HFFc6 (cell line): ENCODE results near the gene NEGR1. TPM values are rescaled to one million over a fixed set of nuclear protein-coding genes. Genes with fewer than 3 reads are reported as not detected.

ENCODE experiments used
- DNase-seq: peaks from one replicate; pipeline ENCODE4 v3.0.0-alpha.2; 2018
- H3K27ac Mint-ChIP-seq: 2 replicates; pipeline ENCODE4 v1.8.0; 2020; ENCODE audit warnings: mild to moderate bottlenecking, mixed read lengths
- H3K27me3 Mint-ChIP-seq: 2 replicates; pipeline ENCODE4 v1.8.0; 2021; ENCODE audit warnings: mild to moderate bottlenecking, moderate library complexity, mixed read lengths; ENCODE audit not compliant: insufficient read depth
- H3K36me3 Mint-ChIP-seq: 2 replicates; pipeline ENCODE4 v1.8.0; 2021; ENCODE audit warnings: low read depth, mixed read lengths
- H3K4me1 Mint-ChIP-seq: 2 replicates; pipeline ENCODE4 v1.8.0; 2020; ENCODE audit warnings: low read depth, mixed read lengths
- H3K4me3 Mint-ChIP-seq: 2 replicates; pipeline ENCODE4 v1.8.0; 2020; ENCODE audit warnings: mild to moderate bottlenecking, moderate library complexity, mixed read lengths
- H3K9me3 Mint-ChIP-seq: 2 replicates; pipeline ENCODE4 v1.8.0; 2020; ENCODE audit warnings: mild to moderate bottlenecking, mixed read lengths
- CTCF ChIP-seq: fragments of 200-600 bp; sonication (generic); IDR thresholded peaks from 2 replicates; pipeline ENCODE4 v1.5.0; 2021; ENCODE audit warnings: antibody characterized with exemption, mild to moderate bottlenecking
- total RNA-seq, 6 experiments: library from RNA; stranded (reverse); fragmentation: NEBNext Ultra II Directional; extraction: Animal tissue kit (Norgen Biotek cat#: 25700); gene quantifications; 2 replicates in 1 of 6; 3 replicates in 5 of 6; pipeline ENCODE4 v1.2.3, GENCODE V29; 2021

The NEGR1 gene
- total RNA-seq, 6 experiments from 2014 or later, result 52.8 to 67.6 (median 64.6) TPM

DNA sequence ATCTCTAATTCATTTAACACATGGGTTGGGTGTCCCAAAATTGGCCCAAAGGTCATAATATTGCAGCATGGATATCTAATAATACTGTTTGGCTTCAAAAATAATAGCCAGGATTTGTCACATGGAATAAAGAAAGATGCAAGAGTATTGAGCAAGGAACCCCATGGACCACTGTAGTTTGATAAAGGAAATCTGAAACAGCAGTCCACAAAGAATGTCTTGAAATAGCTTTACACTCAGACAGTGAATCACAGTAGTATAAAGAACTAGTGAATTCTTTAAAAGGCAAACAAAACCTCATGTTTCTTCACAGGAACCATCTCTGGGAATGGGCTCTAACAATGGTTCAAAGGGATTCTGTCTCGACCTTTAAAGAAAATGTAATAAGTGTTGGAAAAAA lies 625.4 kb downstream of the NEGR1 start:
- H3K27me3 Mint-ChIP-seq, result no peaks in the 10 kb centered on the region; the same call in 1 of the 2 replicates
- TF ChIP-seq CTCF, result no peak

DNA sequence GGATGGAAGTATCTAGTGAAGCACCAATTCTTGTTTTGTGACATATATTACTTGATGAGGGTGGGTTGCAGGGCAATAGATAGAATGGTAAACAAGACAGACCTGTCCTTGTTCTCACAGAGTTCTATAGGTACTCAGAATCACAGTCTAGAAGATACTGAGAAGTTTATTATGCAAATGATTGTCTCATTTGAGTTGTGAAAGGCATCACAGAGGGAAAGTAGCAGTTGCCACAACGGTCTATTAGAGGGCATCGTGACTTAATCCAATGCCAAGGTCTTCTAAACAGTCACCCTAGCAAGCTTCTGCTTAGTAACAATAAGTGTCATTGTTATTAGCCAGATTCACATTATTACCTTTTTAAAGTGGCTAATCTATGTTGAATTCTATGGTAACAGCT lies 626.7 kb downstream of the NEGR1 start:
- no peak overlapping the region for H3K27ac Mint-ChIP-seq
- no peak for DNase-seq
- H3K36me3 Mint-ChIP-seq, result no peaks in the 10 kb centered on the region
- H3K4me1 Mint-ChIP-seq, result peaks cover 44% of the 10 kb centered on the region
- no peak for TF ChIP-seq CTCF
- H3K4me3 Mint-ChIP-seq, result no peak overlapping the region
- no peaks in the 10 kb centered on the region for H3K9me3 Mint-ChIP-seq
- no peaks in the 10 kb centered on the region; the same call in 1 of the 2 replicates for H3K27me3 Mint-ChIP-seq

More for the DNA sequence above, 625.4 kb downstream of the NEGR1 start:
- H3K9me3 Mint-ChIP-seq, result no peaks in the 10 kb centered on the region
- H3K4me3 Mint-ChIP-seq, result 0 out of 2 replicates have a peak overlapping the region, but pooled peaks have one; percentile 8
- DNase-seq, result no peak
- H3K27ac Mint-ChIP-seq, result no peak overlapping the region
- H3K4me1 Mint-ChIP-seq, result peaks cover 39% of the 10 kb centered on the region
- H3K36me3 Mint-ChIP-seq, result no peaks in the 10 kb centered on the region

DNA sequence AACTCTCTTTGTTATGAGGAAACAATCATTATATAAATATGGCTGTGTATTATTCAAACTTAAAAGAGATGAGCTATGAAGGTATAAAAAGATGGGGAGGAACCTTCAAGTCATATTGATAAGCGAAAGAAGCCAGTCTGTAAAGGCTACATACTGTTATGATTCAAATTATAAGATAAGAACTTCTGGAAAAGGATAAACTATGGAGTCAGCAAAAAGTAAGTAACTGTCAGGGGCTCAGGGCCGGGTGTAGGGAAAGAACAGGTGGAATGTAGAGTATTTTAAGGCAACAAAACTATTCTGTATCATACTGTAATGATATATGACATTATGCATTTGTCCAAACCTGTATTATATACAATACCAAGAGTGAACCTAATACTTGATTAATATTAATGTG lies 628.4 kb downstream of the NEGR1 start:
- H3K27me3 Mint-ChIP-seq, result no peaks in the 10 kb centered on the region
- H3K36me3 Mint-ChIP-seq, result no peaks in the 10 kb centered on the region
- no peak overlapping the region for H3K4me3 Mint-ChIP-seq
- DNase-seq, result no peak
- no peaks in the 10 kb centered on the region for H3K9me3 Mint-ChIP-seq
- no peak overlapping the region for H3K27ac Mint-ChIP-seq
- H3K4me1 Mint-ChIP-seq, result peaks cover 42% of the 10 kb centered on the region
- no peak for TF ChIP-seq CTCF

DNA sequence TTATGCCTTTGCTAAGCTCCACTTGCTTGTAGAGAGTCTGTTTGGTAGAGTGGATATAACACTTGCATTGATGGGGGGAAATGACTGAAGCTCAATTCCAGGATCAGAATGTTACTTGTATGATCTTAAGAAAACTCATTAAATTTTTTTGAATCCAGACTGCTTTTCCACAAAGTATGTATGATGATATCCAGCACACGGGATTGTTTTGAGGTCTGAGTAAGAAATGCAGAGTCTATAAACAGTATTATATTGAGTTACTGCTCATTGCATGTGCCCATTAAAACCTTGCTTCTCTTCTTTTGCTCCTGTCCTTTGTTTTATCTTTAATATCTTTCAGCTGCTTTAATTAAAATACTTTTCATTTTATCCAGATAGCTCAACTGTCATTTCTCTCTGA lies 631.1 kb downstream of the NEGR1 start:
- DNase-seq, result no peak
- Mint-ChIP-seq H3K4me3 (no peak overlapping the region), H3K27me3 (no peaks in the 10 kb centered on the region), H3K27ac (no peak overlapping the region), H3K36me3 (no peaks in the 10 kb centered on the region), H3K9me3 (no peaks in the 10 kb centered on the region), H3K4me1 (peaks cover 40% of the 10 kb centered on the region)
- no peak for TF ChIP-seq CTCF

DNA sequence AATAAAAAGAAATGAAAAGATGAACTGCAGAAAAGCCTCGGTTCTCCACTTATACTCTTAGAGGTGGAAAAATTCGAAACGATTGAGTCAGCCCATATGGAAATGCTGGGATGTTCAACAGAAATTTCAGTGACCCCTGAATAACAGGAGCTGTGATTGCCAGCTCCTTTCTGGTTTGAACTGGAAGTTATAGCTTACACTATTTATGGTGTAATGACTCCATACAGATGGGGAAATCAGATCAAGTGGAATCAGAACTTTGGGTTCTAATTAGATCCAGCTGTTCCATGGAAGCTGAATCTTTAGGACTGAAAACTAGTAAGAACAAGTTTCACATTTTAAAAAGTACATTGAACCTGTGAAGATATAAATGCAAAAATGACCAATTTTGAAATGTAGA lies 632.2 kb downstream of the NEGR1 start:
- no peak overlapping the region; the same call in 1 of the 2 replicates for H3K27ac Mint-ChIP-seq
- peak; percentile 8 for DNase-seq
- H3K36me3 Mint-ChIP-seq, result no peaks in the 10 kb centered on the region
- peaks cover 40% of the 10 kb centered on the region for H3K4me1 Mint-ChIP-seq
- H3K9me3 Mint-ChIP-seq, result no peaks in the 10 kb centered on the region
- no peaks in the 10 kb centered on the region for H3K27me3 Mint-ChIP-seq
- H3K4me3 Mint-ChIP-seq, result no peak overlapping the region
- TF ChIP-seq CTCF, result no peak

GRCh38 chr1:71649608-71650007 lies 632.7 kb downstream of the NEGR1 start:
- H3K4me1 Mint-ChIP-seq, result peaks cover 40% of the 10 kb centered on the region
- DNase-seq, result no peak
- H3K9me3 Mint-ChIP-seq, result no peaks in the 10 kb centered on the region
- H3K36me3 Mint-ChIP-seq, result no peaks in the 10 kb centered on the region
- H3K4me3 Mint-ChIP-seq, result no peak overlapping the region
- no peak for TF ChIP-seq CTCF
- H3K27me3 Mint-ChIP-seq, result no peaks in the 10 kb centered on the region
- no peak overlapping the region for H3K27ac Mint-ChIP-seq
